HG03139 (cell line): ENCODE measurements around the gene ITIH4.
"Not testable (repeated sequence)": the region's sequence is repeated elsewhere in the genome, so short reads cannot be mapped to it uniquely, and the experiment has no call there.

ENCODE experiments used
- ATAC-seq: cut with Tn5 transposase; IDR thresholded peaks from one replicate; pipeline ENCODE4 v1.9.1; 2021; ENCODE audit not compliant: unreplicated experiment

ITIH4 gene

GRCh38 chr3:52787246-52787645 lies 43.2 kb downstream of the ITIH4 start:
- ATAC-seq = no peak

- ATAC-seq = no peak
Measured at GRCh38 chr3:52786330-52787215, 43.9 kb downstream of the ITIH4 start.

DNA sequence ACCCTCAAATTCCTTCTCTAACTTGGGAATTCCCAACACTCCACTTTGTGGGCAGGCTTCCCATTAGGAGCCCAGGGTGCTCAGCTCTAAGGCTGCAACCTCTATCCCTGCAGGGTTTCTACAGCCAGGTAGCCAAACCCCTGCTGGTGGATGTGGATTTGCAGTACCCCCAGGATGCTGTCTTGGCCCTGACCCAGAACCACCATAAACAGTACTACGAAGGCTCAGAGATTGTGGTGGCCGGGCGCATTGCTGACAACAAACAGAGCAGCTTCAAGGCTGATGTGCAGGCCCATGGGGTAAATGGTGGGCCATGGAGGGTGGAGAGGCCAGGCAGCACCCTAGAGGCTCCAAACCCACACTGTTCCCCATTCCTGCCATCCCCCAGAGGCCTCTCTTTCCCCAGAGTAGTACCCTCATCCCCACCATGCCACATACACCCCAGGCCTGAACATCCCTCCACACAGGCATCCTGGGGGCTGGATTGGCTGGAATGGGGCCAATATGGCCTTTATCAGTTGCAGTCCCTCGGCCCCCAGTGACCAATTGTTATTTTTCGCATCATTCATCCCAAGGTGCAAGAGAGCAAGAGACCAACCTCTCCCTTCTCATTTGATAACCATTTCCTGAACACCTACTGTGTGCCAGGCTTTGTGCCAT lies 45.4 kb downstream of the ITIH4 start:
- no peak for ATAC-seq

DNA sequence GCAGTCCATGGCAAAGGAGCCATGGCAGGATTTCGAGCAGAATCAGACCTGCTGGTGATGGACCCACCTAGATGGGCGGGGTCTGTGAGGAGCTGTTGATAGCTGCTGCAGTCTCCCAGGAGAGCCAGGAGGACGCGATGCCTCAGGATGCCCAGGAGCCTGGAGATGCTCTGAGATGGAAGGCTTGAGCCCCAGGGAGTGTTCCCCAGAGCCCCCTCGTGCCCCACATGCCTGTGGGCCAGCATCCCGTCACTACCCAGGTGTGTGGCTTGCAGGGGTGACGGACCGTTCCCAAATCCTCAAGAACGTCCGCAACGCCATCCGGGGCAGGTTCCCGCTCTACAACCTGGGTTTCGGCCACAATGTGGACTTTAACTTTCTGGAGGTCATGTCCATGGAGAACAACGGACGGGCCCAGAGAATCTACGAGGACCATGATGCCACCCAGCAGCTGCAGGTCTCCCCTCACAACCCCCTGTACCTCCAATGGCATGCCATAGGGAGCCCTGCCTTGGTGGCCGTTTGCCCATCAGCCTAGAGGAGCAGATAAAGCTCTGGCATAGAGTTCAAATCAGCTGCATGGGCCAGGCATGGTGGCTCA lies 46.4 kb downstream of the ITIH4 start:
- ATAC-seq = no peak

DNA sequence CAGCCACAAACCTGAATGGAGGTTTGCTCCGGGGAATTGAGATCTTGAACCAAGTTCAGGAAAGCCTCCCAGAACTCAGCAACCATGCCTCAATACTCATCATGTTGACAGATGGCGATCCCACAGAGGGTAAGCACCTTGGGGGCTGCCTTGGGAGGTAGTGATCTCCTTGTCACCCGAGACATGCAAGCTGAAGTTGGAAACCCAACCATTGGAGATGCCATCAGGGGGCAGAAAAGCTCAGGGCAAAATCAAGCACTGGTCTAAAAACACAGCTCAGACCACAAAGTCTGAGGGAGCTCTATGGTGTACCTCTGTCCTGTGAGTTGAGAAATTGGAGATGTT lies 47.3 kb downstream of the ITIH4 start:
- no peak for ATAC-seq

DNA sequence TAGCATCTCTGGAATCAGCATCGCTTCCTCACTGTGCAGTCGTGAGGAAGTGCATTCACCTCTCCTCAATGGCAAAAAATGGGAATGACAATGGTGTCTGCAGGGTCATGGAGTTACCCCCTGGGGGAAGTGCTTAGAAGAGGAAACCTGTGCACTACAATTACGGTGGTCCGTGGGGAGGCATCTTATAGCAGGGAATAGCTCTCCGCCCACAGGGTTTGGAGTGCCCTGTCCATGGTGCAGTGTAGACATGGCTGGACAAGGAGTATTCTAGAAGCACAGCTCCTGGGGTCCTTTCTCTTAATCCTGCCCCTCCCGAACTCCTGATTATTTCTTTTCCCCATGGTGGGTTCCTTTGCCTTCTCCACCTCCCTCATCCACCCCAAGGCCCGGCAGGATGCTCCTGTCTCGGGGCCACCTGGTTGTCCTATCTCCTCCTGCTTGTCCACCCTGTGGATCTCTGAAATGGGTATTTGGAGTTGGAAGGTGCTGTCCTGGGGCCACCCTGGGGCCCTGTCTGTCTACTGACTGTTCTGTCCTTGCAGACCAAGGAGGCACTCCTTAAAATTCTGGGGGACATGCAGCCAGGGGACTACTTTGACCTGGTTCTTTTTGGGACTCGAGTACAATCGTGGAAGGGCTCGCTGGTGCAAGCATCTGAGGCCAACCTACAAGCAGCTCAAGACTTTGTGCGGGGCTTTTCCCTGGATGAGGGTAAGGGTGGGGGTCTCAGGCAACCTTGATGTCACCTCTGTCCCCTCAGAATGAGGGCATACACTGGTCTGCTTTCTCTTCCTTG lies 47.9 kb downstream of the ITIH4 start:
- ATAC-seq = no peak

DNA sequence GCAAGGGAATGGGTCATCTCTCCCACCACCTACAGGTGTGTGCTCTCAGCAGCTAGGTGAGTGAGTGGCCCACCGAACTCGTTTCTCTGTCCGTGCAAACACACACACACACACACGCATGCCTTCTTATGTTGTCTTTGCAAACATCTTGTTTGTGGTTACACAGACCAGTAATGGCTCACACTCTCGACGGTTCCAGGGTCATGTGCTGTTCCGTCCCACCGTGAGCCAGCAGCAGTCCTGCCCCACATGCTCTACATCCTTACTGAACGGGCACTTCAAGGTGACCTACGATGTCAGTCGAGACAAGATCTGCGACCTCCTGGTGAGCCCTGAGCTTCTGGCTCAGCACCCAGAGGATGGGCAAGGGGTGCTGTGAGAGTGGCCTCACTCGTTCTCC lies 48.7 kb downstream of the ITIH4 start:
- ATAC-seq = no peak

DNA sequence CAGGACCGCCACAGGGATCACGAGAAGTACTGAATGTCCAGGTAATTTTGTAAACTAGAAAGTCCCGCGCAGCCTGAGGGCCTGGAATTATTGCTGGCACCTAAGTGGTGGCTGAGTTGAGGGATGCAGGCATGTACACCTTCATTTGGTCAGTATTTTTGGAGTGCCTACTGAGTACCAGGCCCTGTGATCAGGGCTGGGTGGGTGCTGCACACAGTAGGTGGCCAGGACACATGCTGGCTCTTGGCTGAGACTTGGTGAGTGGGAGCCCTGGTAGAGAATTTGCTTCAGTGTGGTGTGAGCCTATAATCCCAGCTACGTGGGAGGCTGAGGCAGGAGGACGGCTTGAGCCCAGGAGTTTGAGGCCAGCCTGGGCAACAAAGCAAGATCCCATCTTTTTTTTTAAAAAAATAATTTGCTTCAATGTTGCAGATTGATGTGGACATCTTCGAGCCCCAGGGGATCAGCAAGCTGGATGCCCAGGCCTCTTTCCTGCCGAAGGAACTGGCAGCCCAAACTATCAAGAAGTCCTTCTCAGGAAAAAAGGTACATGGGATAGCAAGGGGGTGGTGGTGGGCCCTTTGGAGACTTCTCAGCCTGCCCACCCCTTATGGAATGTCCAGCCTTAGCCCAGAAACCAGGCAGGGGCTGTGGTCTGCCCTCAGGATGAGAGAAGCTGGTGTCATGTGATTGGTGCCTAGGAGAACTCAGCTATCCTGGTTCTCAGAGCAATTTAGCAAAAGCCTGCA lies 50.5 kb downstream of the ITIH4 start:
- ATAC-seq = no peak

DNA sequence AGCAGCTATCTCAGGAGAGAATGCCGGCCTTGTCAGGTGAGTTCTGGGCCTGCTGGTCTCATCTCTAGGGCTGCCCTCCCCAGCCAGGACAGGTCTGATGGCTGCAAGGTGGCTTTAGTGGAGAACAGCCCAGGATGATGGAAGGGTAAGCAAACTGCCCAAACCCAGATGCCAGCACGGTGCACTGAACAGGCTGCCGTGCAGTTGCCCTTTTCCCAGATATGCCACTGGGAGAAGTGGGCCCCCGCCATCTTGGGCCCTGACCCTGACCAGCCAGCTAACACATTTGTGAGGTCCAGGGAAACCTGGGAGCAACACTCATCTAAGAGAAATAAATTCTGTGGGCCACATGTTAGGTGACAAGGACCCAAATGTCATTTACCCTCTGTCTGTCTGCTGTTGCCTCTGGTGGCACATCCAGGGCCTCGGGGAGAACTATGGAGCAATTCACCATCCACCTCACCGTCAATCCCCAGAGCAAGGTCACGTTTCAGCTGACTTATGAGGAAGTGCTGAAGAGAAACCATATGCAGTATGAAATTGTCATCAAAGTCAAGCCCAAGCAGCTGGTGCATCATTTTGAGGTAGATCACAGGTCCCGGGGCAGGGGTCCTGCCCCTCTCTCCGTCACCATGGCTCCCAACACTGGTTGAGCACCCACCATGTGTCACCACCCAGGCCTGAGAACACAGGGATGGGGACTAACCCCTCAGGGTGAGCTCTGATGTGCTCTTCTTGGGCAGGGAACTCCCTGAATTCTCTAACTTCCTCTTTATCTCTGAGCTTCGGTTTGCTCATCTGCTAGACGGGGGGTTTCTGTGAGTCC lies 51.2 kb downstream of the ITIH4 start:
- no peak for ATAC-seq

GRCh38 chr3:52777959-52778805 lies 52.3 kb downstream of the ITIH4 start:
- no peak for ATAC-seq

DNA sequence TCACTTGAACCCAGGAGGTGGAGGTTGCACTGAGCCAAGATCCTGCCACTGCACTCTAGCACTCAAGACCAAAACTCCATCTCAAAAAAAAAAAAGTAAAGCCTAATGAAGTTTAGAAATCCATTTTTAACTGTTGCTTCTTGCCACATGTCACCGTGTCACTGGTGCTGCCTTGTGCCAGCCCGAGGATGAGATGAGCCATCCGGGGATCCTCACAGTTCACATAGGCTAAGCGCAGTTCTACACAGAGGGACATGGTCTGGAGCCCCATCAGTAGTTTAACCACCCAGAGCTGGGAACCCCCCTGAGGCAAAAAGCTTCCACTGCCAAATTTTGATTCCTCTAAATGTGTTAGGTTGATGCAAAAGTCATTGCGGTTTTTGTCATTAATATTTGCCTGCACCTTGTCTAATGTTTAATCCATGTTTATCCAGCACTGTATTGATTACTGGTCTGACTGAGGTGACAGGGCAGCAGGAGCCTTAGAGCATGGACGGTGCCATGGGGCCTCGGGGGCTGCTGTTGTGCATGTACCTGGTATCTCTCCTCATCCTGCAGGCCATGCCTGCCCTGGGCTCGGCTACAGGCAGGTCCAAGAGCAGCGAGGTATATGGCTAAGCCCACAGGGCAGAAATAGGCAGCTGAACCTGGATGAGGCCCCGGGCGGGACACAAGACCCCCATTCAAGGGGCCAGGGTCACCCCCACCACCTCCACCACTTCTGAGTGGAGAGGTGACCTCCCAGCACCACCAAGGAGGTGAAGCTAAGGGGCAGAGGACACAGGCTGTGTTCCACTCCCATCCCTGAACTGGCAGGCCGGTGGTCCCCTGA lies 53.1 kb downstream of the ITIH4 start, which contains the start of gene ITIH1:
Gene ITIH1 (plus strand): TSS at position 473 of the 832 bp plus-strand sequence. CDS start 17 bp downstream, at position 490.
- no peak for ATAC-seq

GRCh38 chr3:52776486-52776885 lies 54.0 kb downstream of the ITIH4 start:
- not testable (repeated sequence) for ATAC-seq

DNA sequence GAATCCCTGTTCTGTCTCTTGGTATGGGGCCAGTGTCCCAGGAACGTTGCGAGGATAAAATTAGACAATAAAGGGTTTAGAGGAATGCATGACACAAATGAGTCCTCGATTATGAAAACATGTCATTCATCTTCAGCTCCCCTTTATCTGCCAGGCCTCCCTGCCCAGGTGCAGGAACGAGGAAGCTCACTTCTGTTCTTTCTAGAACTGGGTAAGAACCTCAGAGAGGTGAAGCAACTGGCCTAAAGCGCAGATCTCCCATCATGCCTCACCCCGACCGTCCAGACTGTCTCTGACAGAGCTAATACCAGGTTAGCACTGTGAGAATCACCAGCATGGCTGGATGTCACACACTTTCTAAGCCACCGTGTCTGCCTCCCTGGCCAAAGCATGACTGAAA lies 54.6 kb downstream of the ITIH4 start:
- ATAC-seq = no peak

- ATAC-seq = no peak
Measured at GRCh38 chr3:52774901-52775864, 55.3 kb downstream of the ITIH4 start.

DNA sequence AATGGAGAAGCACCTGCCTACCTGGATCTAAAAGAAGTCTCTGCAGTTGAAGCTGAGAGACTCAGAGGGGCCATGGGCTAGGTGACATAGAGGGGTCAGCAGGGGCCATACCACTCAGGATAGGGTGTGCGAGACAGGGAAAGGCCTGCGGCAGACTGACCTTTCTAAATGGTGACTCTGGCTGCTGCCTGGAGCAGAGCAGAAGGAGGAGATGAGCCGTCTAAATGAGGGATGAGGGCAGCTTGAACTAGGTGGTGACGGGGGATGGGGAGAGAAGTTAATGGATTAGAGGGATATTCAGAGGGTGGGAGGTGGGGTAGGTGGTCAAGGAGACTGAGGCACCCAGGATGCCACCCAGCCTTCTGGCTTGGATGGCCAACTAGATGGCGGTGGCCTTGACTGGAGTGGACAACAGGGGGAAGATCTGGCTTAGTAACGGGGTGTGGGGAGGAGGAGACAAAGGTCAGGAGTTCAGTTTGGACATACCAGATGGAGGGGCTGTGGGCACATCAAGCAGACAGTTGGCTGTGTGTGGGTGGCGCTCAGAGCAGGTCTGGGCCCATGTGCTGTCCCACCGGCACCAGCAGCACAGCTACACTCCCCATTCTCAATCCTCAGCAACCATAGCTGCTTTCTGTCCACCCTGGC lies 56.3 kb downstream of the ITIH4 start:
- ATAC-seq = no peak

DNA sequence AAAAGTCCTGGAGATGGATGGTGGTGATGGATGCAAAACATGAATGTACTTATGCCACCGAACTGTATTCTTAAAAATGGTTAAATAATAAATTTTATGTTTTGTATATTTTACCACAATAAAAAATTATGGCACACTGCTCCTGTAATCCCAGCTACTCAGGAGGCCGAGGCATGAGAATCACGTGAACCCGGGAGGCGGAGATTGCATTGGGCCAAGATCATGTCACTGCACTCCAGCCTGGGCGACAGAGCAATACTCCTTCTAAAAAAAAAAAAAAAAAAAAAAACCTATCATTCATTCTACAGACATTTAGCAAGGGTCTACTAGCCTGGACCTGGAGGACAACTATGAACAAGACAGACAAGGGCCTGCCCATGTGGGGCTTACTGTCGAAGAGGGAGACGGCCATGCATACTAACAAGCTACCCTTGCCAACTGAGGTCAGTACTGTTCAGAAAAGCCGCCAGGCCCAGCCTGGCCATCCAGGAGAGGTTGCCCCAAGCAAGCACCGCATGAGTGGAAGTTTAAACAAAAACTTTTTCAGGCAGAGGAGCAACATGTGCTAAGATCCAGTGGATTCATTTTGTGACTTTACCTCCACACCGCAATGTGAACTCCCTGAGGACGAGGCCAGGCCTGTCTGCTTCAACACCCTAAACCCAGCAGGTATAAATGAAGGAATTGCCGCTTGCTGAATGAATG lies 57.0 kb downstream of the ITIH4 start:
- no peak for ATAC-seq
